ENCODE measurements around the gene RASSF9. TPM values are rescaled to one million over a fixed set of nuclear protein-coding genes. Genes with fewer than 3 reads are reported as not detected.

The RASSF9 gene
- total and polyA plus RNA-seq, 9 of the 15 experiments (the other 6 are each of a cell fraction or from before 2014, with no cell fraction given) = not detected

- DNase-seq (ENCODE audit: extremely low read depth in 1 of 4, low spot score in 3 of 4) (no peak), ATAC-seq (no peak), FAIRE-seq (no peak)
- H3K4me2 ChIP-seq (ENCODE audit: insufficient read depth, low read length) = no peak overlapping the region
- H3K27ac ChIP-seq (ENCODE audit: extremely low read depth, low read depth, low read length) = no peak overlapping the region
- POLR2A ChIA-PET = no interaction called here
- H3K36me3 ChIP-seq (ENCODE audit: control insufficient read depth, insufficient read depth, low read length) = no peaks in the 10 kb centered on the region
- BruUV-seq (replicated peaks) = no TSS peak
- CTCF ChIA-PET (ENCODE audit: low intra/inter-chr PET ratio) = no interaction called here
- H3K79me2 ChIP-seq (ENCODE audit: control insufficient read depth, insufficient read depth, low read length) = no peaks in the 10 kb centered on the region
- no peak overlapping the region for H2AFZ ChIP-seq (ENCODE audit: low read depth, low read length)
- in situ Hi-C loops (cut with MboI) (no loop called here), intact Hi-C loops (cut with micrococcal nuclease) (no loop called here)
- H3K9me3 ChIP-seq (replicated peaks; ENCODE audit: control insufficient read depth, insufficient read depth, low read depth, low read length) = no peaks in the 10 kb centered on the region
- no peak overlapping the region for H3K9ac ChIP-seq (ENCODE audit: insufficient read depth in 1 of 2, low read depth in 2 of 2, low read length in 2 of 2)
- H3K4me1 ChIP-seq (replicated peaks in 1 of 2; ENCODE audit: control insufficient read depth in 2 of 2, insufficient read depth in 2 of 2, low read length in 2 of 2) = no peaks in the 10 kb centered on the region
- H3K27me3 ChIP-seq (ENCODE audit: control insufficient read depth in 2 of 2, insufficient read depth in 2 of 2, low read length in 2 of 2) = no peaks in the 10 kb centered on the region
- H3K4me3 ChIP-seq = no peak overlapping the region
- no peaks in the 10 kb centered on the region for H4K20me1 ChIP-seq (replicated peaks; ENCODE audit: control insufficient read depth, insufficient read depth, low read length)
- H3K9me1 ChIP-seq (ENCODE audit: control insufficient read depth, insufficient read depth, low read length) = no peaks in the 10 kb centered on the region
- TF ChIP-seq E2F8 (IDR thresholded peaks at IDR 0.05; ENCODE audit: low read depth, partially characterized antibody) = no peak
- no peak for TF ChIP-seq MBD1 (CRISPR knock-in tag; IDR thresholded peaks at IDR 0.05)
- no peak for TF ChIP-seq ATF4 (CRISPR knock-in tag; IDR thresholded peaks at IDR 0.05)
- TF ChIP-seq ZFP1 (CRISPR knock-in tag; IDR thresholded peaks at IDR 0.05) = no peak
- TF ChIP-seq LARP7 (IDR thresholded peaks at IDR 0.05) = no peak
- no peak for TF ChIP-seq THRA (IDR thresholded peaks at IDR 0.05)
- TF ChIP-seq ZBTB33 (CRISPR knock-in tag; IDR thresholded peaks at IDR 0.05) = no peak
- TF ChIP-seq PRDM10 (IDR thresholded peaks at IDR 0.05; ENCODE audit: partially characterized antibody) = no peak
- no peak for TF ChIP-seq HNRNPL (IDR thresholded peaks at IDR 0.05; ENCODE audit: low read depth, low read length)
These were observed 15.0 kb downstream of the RASSF9 start for GRCh38 chr12:85821206-85821605.

All from K562 (cell line).